NCI-H345 treated with DMSO at 0.1 percent for 48 hours (cell line): ENCODE results near the gene PIK3CA.
"Not testable (repeated sequence)": the region's sequence is repeated elsewhere in the genome, so short reads cannot be mapped to it uniquely, and the experiment has no call there.

Experiments
- DNase-seq: peaks from one replicate; lab custom pipeline; 2025; ENCODE audit not compliant: unreplicated experiment; lab: John Stamatoyannopoulos, UW

Gene PIK3CA

GRCh38 chr3:179147873-179148615 lies at the start of gene PIK3CA:
PIK3CA (plus strand) TSS chr3:179148357; CDS start chr3:179198826, 50,469 bp downstream.
- DNase-seq = peak; percentile 99

GRCh38 chr3:179098388-179099077 lies 49.6 kb upstream of the PIK3CA start:
- DNase-seq = no peak

GRCh38 chr3:179100652-179101051 lies 47.5 kb upstream of the PIK3CA start:
- DNase-seq = no peak

GRCh38 chr3:179105881-179106280 lies 42.3 kb upstream of the PIK3CA start:
- no peak for DNase-seq

GRCh38 chr3:179107617-179108016 lies 40.5 kb upstream of the PIK3CA start:
- DNase-seq = no peak

GRCh38 chr3:179108086-179108485 lies 40.1 kb upstream of the PIK3CA start:
- DNase-seq = no peak

- no peak for DNase-seq
Observed at GRCh38 chr3:179113903-179114302, 34.3 kb upstream of the PIK3CA start.

GRCh38 chr3:179115444-179115843 lies 32.7 kb upstream of the PIK3CA start:
- not testable (repeated sequence) for DNase-seq

GRCh38 chr3:179116816-179117215 lies 31.3 kb upstream of the PIK3CA start:
- no peak for DNase-seq

GRCh38 chr3:179132191-179132890 lies 15.8 kb upstream of the PIK3CA start:
- peak; percentile 4 for DNase-seq

- DNase-seq = no peak
Observed at GRCh38 chr3:179133575-179133974, 14.6 kb upstream of the PIK3CA start.

GRCh38 chr3:179136195-179136594 lies 12.0 kb upstream of the PIK3CA start:
- DNase-seq = no peak

GRCh38 chr3:179141890-179142289 lies 6.3 kb upstream of the PIK3CA start:
- no peak for DNase-seq

- peak; percentile 84 for DNase-seq
Observed at GRCh38 chr3:179146911-179147513, 1.1 kb upstream of the PIK3CA start.

- no peak for DNase-seq
Observed at GRCh38 chr3:179147514-179147872, 664 bp upstream of the PIK3CA start.

- peak; percentile 40 for DNase-seq
Observed at GRCh38 chr3:179148616-179149405, 654 bp downstream of the PIK3CA start.

- DNase-seq = no peak
Observed at GRCh38 chr3:179149406-179149867, 1.3 kb downstream of the PIK3CA start.

- DNase-seq = no peak
Observed at GRCh38 chr3:179149951-179150350, 1.8 kb downstream of the PIK3CA start.

GRCh38 chr3:179150610-179151009 lies 2.5 kb downstream of the PIK3CA start:
- DNase-seq = peak; percentile 7

GRCh38 chr3:179151474-179151873 lies 3.3 kb downstream of the PIK3CA start:
- DNase-seq = no peak

GRCh38 chr3:179156170-179156569 lies 8.0 kb downstream of the PIK3CA start:
- no peak for DNase-seq
